ENCODE results near the gene GAS2. TPM values are rescaled to one million over a fixed set of nuclear protein-coding genes. Genes with fewer than 3 reads are reported as not detected.
A peak's percentile ranks its signal among the peaks of the same experiment; 100 is the strongest.

The GAS2 gene
- total and polyA plus RNA-seq, 9 of the 15 experiments (the other 6 are each of a cell fraction or from before 2014, with no cell fraction given), result 0.77 to 1.9 (median 1.1) TPM

DNA sequence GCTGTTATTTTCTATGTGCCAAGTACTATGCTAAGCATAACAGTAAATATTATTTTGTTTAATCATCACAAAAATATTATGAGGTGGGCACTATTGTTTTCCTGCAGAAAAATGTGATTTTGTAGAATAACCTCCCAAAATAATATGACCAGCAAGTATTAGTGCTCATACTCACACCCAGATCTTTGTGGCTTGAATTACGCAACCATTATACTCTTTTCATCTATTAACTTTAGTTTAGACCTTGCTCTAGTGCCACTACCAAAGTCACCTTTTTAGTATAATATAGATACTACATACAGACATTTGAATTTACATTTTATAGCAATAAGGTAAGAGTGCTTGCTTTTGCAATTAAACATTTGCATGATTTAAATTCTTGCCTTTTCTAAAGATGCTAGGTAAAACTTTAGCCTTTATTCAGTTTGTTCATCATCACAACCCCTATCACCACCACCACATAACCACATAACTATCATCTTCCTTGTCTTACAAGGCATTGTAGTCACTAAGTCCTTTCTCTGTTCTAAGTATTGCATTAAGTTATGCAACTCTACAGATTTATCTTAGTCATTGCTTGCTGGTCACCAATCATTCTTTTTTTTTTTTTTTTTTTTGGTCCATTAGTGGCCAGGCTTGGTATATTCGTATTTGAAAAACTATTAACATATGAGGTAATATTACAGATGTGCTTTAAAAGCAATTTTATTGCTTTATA is 68.4 kb downstream of the GAS2 start:
- CTCF ChIA-PET (ENCODE audit: low intra/inter-chr PET ratio), result no interaction called here
- TF ChIP-seq BRD4 (IDR thresholded peaks at IDR 0.05), result no peak
- TF ChIP-seq SOX6 (IDR thresholded peaks at IDR 0.05), result peak; percentile 80
- no peak for TF ChIP-seq RFX1 (IDR thresholded peaks at IDR 0.05)
- TF ChIP-seq, protein P1, sequence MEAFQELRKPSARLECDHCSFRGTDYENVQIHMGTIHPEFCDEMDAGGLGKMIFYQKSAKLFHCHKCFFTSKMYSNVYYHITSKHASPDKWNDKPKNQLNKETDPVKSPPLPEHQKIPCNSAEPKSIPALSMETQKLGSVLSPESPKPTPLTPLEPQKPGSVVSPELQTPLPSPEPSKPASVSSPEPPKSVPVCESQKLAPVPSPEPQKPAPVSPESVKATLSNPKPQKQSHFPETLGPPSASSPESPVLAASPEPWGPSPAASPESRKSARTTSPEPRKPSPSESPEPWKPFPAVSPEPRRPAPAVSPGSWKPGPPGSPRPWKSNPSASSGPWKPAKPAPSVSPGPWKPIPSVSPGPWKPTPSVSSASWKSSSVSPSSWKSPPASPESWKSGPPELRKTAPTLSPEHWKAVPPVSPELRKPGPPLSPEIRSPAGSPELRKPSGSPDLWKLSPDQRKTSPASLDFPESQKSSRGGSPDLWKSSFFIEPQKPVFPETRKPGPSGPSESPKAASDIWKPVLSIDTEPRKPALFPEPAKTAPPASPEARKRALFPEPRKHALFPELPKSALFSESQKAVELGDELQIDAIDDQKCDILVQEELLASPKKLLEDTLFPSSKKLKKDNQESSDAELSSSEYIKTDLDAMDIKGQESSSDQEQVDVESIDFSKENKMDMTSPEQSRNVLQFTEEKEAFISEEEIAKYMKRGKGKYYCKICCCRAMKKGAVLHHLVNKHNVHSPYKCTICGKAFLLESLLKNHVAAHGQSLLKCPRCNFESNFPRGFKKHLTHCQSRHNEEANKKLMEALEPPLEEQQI (IDR thresholded peaks at IDR 0.05), result no peak
- no peak for TF ChIP-seq CEBPG (CRISPR knock-in tag; IDR thresholded peaks at IDR 0.05)
- peak; percentile 68 to 79 for TF ChIP-seq CEBPG (tag; conservative IDR thresholded peaks at IDR 0.05 in 1 of 2, IDR thresholded peaks at IDR 0.05 in 1 of 2)
- TF ChIP-seq MXI1 (IDR thresholded peaks at IDR 0.05; ENCODE audit: low read depth, low read length), result no peak
- no peak for TF ChIP-seq ZNF79 (CRISPR knock-in tag; IDR thresholded peaks at IDR 0.05; ENCODE audit: low read depth)
- no peak for TF ChIP-seq ATF1 (CRISPR knock-in tag; IDR thresholded peaks at IDR 0.05)
- no peak for TF ChIP-seq ATF1 (tag; IDR thresholded peaks at IDR 0.05)
- TF ChIP-seq CBX5 (IDR thresholded peaks at IDR 0.05; ENCODE audit: borderline replicate concordance, low read depth), result no peak
- TF ChIP-seq TRIM24 (IDR thresholded peaks at IDR 0.05), result peak; percentile 18 to 58; a peak in 2 of 4 replicates
- no peak for TF ChIP-seq SIN3B (IDR thresholded peaks at IDR 0.05; ENCODE audit: low read depth)
- TF ChIP-seq, protein P2, sequence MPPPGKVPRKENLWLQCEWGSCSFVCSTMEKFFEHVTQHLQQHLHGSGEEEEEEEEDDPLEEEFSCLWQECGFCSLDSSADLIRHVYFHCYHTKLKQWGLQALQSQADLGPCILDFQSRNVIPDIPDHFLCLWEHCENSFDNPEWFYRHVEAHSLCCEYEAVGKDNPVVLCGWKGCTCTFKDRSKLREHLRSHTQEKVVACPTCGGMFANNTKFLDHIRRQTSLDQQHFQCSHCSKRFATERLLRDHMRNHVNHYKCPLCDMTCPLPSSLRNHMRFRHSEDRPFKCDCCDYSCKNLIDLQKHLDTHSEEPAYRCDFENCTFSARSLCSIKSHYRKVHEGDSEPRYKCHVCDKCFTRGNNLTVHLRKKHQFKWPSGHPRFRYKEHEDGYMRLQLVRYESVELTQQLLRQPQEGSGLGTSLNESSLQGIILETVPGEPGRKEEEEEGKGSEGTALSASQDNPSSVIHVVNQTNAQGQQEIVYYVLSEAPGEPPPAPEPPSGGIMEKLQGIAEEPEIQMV (tag; conservative IDR thresholded peaks at IDR 0.05; ENCODE audit: low read depth), result no peak
- TF ChIP-seq, protein P3, sequence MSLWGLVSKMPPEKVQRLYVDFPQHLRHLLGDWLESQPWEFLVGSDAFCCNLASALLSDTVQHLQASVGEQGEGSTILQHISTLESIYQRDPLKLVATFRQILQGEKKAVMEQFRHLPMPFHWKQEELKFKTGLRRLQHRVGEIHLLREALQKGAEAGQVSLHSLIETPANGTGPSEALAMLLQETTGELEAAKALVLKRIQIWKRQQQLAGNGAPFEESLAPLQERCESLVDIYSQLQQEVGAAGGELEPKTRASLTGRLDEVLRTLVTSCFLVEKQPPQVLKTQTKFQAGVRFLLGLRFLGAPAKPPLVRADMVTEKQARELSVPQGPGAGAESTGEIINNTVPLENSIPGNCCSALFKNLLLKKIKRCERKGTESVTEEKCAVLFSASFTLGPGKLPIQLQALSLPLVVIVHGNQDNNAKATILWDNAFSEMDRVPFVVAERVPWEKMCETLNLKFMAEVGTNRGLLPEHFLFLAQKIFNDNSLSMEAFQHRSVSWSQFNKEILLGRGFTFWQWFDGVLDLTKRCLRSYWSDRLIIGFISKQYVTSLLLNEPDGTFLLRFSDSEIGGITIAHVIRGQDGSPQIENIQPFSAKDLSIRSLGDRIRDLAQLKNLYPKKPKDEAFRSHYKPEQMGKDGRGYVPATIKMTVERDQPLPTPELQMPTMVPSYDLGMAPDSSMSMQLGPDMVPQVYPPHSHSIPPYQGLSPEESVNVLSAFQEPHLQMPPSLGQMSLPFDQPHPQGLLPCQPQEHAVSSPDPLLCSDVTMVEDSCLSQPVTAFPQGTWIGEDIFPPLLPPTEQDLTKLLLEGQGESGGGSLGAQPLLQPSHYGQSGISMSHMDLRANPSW (CRISPR knock-in tag; IDR thresholded peaks at IDR 0.05), result no peak
- TF ChIP-seq ZNF695 (CRISPR knock-in tag; IDR thresholded peaks at IDR 0.05), result no peak
- TF ChIP-seq CEBPB (tag; IDR thresholded peaks at IDR 0.05), result peak; percentile 85
- no peak for TF ChIP-seq LCOR (CRISPR knock-in tag; IDR thresholded peaks at IDR 0.05)
- TF ChIP-seq FOXP1 (CRISPR knock-in tag; IDR thresholded peaks at IDR 0.05), result no peak

More for the DNA sequence above, 68.4 kb downstream of the GAS2 start:
- in situ Hi-C loops (cut with MboI), result no loop called here
- Histone ChIP-seq H3K4me1 (replicated peaks in 1 of 2; ENCODE audit: control insufficient read depth in 2 of 2, insufficient read depth in 2 of 2, low read length in 2 of 2) (no peaks in the 10 kb centered on the region), H3K4me3 (no peak overlapping the region), H3K9ac (ENCODE audit: insufficient read depth in 1 of 2, low read depth in 2 of 2, low read length in 2 of 2) (no peak overlapping the region), H3K79me2 (ENCODE audit: control insufficient read depth, insufficient read depth, low read length) (no peaks in the 10 kb centered on the region), H3K4me2 (ENCODE audit: insufficient read depth, low read length) (no peak overlapping the region), H3K9me1 (ENCODE audit: control insufficient read depth, insufficient read depth, low read length) (no peaks in the 10 kb centered on the region), H4K20me1 (replicated peaks; ENCODE audit: control insufficient read depth, insufficient read depth, low read length) (no peaks in the 10 kb centered on the region), H3K27me3 (ENCODE audit: control insufficient read depth in 2 of 2, insufficient read depth in 2 of 2, low read length in 2 of 2) (no peaks in the 10 kb centered on the region), H3K36me3 (ENCODE audit: control insufficient read depth, insufficient read depth, low read length) (no peaks in the 10 kb centered on the region), H3K27ac (ENCODE audit: extremely low read depth, low read depth, low read length) (no peak overlapping the region), H2AFZ (ENCODE audit: low read depth, low read length) (no peak overlapping the region), H3K9me3 (replicated peaks; ENCODE audit: control insufficient read depth, insufficient read depth, low read depth, low read length) (no peaks in the 10 kb centered on the region)
- POLR2A ChIA-PET, result no interaction called here
- no TSS peak for BruUV-seq (replicated peaks)
- ATAC-seq (no peak), FAIRE-seq (no peak), DNase-seq (ENCODE audit: extremely low read depth in 1 of 4, low spot score in 3 of 4) (no peak)
- 16% methylated on average over 2 of the region's 2 CpGs for WGBS (ENCODE audit: insufficient coverage, low coverage, missing lambda C conversion rate)
- intact Hi-C loops (cut with micrococcal nuclease), result no loop called here

Data from K562 (cell line).